Cardiac muscle cell (in vitro differentiated cells and primary cell): ENCODE data around the gene PIP5K1C. TPM values are rescaled to one million over a fixed set of nuclear protein-coding genes. Genes with fewer than 3 reads are reported as not detected.
"Not testable (repeated sequence)": the region's sequence is repeated elsewhere in the genome, so short reads cannot be mapped to it uniquely, and the experiment has no call there.

ENCODE experiments used
- DNase-seq, 2 donors: peaks; one replicate each; pipeline versions ENCODE4 v3.0.0 to v3.0.0-alpha.2; 2010 to 2017; ENCODE audit warnings: low read depth in 1 of 2, low spot score in 1 of 2
- H3K27ac ChIP-seq: fragments of 200-600 bp; sonication (generic); 2 replicates; pipeline ENCODE4 v1.5.1; 2016
- H3K27me3 ChIP-seq: fragments of 200-600 bp; sonication (generic); 2 replicates; pipeline ENCODE4 v1.6.0; 2016; ENCODE audit warnings: control low read depth
- H3K36me3 ChIP-seq: fragments of 200-600 bp; sonication (generic); 2 replicates; pipeline ENCODE4 v1.5.1; 2016; ENCODE audit warnings: control low read depth
- H3K4me1 ChIP-seq: fragments of 200-600 bp; sonication (generic); 2 replicates; pipeline ENCODE4 v1.8.1; 2017; ENCODE audit warnings: low read depth, mild to moderate bottlenecking, mixed run types
- H3K4me3 ChIP-seq: fragments of 200-600 bp; sonication (generic); 2 replicates; pipeline ENCODE4 v1.5.1; 2016; ENCODE audit warnings: mild to moderate bottlenecking
- H3K9me3 ChIP-seq: fragments of 200-600 bp; sonication (generic); 2 replicates; pipeline ENCODE4 v1.5.1; 2017; ENCODE audit warnings: low read depth, mild to moderate bottlenecking, control low read depth
- CTCF ChIP-seq: IDR thresholded peaks from 2 replicates; pipeline ENCODE4 v1.5.1; 2012; ENCODE audit warnings: low read depth, mild to moderate bottlenecking, low read length
- polyA plus RNA-seq: library from polyadenylated mRNA; unstranded; fragments of >200 nt; fragmentation: Nextera tagmentation; extraction: Ambion mirVana; gene quantifications from 2 replicates; pipeline ENCODE4 v1.2.1, GENCODE V29; 2016
- total RNA-seq: library from RNA; depleted of rRNA; stranded (reverse); fragments of >200 nt; gene quantifications from 2 replicates; pipeline ENCODE4 v1.2.3, GENCODE V29; 2016

Gene PIP5K1C
- total and polyA plus RNA-seq, 2 experiments from 2014 or later, result 21.0 to 28.4 TPM

DNA sequence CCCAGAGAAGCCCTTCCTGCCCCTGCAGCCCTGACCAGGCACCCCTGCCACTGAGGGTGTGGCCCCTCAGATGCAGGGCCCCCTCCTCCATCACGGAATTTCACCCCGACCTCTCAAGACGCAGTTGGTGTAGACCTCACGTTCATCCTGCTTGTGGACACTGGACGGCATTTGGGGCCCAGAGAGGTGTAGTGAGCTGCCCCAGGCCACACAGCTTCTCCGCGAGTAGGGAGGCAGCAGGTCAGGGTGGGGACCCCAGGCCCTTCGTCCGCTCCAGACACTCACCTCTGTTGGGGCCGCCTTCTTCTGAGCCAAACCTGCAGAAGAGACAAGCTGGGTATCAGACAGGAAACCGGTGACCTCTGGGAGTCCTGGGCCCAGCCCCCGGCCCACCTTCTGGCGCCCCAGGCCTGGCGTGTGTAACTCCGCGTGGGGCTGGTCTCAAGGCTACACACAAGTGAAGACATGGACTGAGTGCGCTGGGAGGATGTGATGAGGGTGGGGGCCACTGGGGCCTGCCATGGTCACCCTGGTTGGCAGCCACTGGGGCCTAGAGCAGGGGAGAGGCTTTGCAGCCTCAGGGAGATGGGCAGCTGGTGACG, 33.1 kb downstream of the PIP5K1C start:
- no peak for DNase-seq
- Histone ChIP-seq H3K27ac (peak overlapping the region; percentile 63), H3K36me3 (no peaks in the 10 kb centered on the region), H3K4me1 (peaks cover 10% of the 10 kb centered on the region), H3K27me3 (no peaks in the 10 kb centered on the region), H3K9me3 (no peaks in the 10 kb centered on the region), H3K4me3 (no peak overlapping the region)
- no peak for TF ChIP-seq CTCF

- H3K4me1 ChIP-seq, H3K9me3 ChIP-seq, H3K27me3 ChIP-seq, H3K4me3 ChIP-seq, H3K36me3 ChIP-seq, DNase-seq, H3K27ac ChIP-seq: not testable (repeated sequence)
Observed at GRCh38 chr19:3666545-3666856, 33.8 kb downstream of the PIP5K1C start.

DNA sequence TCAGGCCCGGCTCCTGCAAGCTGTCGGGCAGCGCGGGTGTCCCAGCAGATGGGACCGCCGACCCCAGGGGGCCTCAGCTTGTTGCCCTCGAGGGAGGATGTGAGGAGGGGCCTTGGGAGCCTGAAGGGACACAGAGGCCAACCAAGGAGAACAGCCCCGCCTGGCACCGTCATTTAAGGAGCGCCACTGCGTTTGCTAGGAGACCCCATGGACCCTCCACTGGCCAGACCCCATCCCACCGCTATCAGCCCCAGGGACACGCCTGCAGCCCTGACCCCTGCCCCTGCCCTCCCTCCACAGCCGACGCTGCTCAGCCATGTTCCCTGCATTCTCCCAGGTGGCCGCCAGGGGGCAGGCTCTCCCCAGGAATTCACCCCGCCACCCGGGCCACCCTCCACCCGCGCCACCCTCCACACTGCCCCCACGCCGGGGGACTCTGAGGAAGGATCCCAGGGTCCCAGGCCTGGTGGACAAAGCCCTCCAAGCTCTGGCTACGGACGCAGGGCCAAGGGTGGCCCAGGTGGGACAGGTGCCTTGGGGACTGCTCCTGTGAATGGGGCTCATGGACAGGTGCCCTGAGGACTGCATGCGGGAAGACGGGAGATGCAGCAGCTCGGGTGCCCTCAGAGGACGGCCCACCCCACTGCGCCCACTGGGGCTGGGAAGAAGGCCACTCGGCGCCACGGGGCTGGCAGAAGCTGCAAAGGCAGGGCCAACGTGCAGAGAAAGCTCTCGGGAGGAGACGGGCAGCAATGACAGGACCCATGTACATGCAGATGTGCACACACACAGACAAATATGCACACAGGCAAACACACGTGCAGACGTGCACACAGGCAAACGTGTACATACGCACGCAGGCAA, 34.4 kb downstream of the PIP5K1C start:
- no peaks in the 10 kb centered on the region for H3K27me3 ChIP-seq
- H3K36me3 ChIP-seq, result no peaks in the 10 kb centered on the region
- peak; percentile 78 for TF ChIP-seq CTCF
- H3K4me1 ChIP-seq, result no peaks in the 10 kb centered on the region
- H3K27ac ChIP-seq, result no peak overlapping the region
- DNase-seq, result peak; percentile 37 to 53
- H3K4me3 ChIP-seq, result no peak overlapping the region
- no peaks in the 10 kb centered on the region for H3K9me3 ChIP-seq

DNA sequence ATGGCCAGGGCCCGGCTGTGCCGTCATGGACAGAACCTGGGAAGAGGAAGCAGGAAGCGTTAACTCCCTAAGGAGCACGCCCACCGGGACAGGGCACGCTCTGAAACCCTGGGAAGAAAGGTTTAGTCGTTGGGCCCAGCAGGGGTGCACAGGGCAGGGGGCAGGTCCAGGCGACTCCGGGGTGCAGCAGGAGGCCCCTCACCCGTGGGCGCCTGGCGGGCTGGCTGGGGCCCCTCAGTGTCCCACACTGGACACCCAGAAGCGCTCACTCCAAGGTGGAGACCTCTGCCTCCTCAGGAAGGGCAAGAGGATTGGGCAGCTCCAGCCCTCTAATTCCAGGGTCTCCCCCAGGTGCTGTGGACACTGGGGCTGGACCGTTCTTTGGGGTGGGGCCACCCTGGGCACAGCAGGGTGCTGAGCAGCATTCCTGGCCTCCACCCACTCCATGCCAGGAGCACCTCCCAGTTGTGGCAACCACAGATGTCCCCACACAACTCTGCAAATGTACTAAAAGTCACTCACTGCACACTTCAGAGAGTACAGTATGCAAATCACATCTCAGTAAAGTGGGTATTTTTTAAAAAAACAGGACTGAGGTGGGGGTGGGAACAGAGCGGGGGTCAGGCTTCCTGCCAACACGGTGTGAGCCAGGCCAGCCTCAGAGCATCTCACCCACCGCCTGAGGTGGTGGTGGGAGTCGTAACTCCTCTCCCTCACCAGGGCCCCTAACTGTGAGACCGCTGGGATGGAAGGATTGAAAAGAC, 35.2 kb downstream of the PIP5K1C start:
- Histone ChIP-seq H3K9me3 (no peaks in the 10 kb centered on the region), H3K27ac (no peak overlapping the region), H3K36me3 (no peaks in the 10 kb centered on the region), H3K4me3 (no peak overlapping the region), H3K4me1 (no peaks in the 10 kb centered on the region), H3K27me3 (no peaks in the 10 kb centered on the region)
- TF ChIP-seq CTCF, result no peak
- no peak for DNase-seq

- DNase-seq, result no peak
- Histone ChIP-seq H3K36me3 (no peaks in the 10 kb centered on the region), H3K9me3 (no peaks in the 10 kb centered on the region), H3K27ac (no peak overlapping the region), H3K4me3 (no peak overlapping the region), H3K27me3 (no peaks in the 10 kb centered on the region), H3K4me1 (no peaks in the 10 kb centered on the region)
- TF ChIP-seq CTCF, result no peak
Observed at GRCh38 chr19:3663838-3664237, 36.4 kb downstream of the PIP5K1C start.
